H9 (cell line): ENCODE measurements around the gene PBX1. TPM values are rescaled to one million over a fixed set of nuclear protein-coding genes. Genes with fewer than 3 reads are reported as not detected.

Experiments
- DNase-seq: peaks from one replicate; pipeline ENCODE4 v3.0.0-alpha.2; 2017
- H2AFZ ChIP-seq: one replicate; pipeline ENCODE4 v1.6.1; 2013; ENCODE audit warnings: mild to moderate bottlenecking, low read length, control low read depth, moderate library complexity
- H2AK5ac ChIP-seq: 2 replicates; pipeline ENCODE4 v1.6.1; 2013; ENCODE audit warnings: low read length, control low read depth, mixed read lengths; ENCODE audit not compliant: insufficient read length
- H2BK120ac ChIP-seq: one replicate; pipeline ENCODE4 v1.6.1; 2013; ENCODE audit warnings: low read depth, mild to moderate bottlenecking, low read length, control low read depth, inconsistent platforms; ENCODE audit not compliant: poor library complexity, severe bottlenecking
- H2BK12ac ChIP-seq: 2 replicates; pipeline ENCODE4 v1.6.1; 2013; ENCODE audit warnings: low read length, control low read depth, mixed read lengths, low read depth; ENCODE audit not compliant: insufficient read length
- H2BK15ac ChIP-seq: 2 replicates; pipeline ENCODE4 v1.6.1; 2013; ENCODE audit warnings: low read depth, low read length, control low read depth
- H2BK20ac ChIP-seq: one replicate; pipeline ENCODE4 v1.6.1; 2013; ENCODE audit warnings: low read depth, mild to moderate bottlenecking, low read length, control low read depth, inconsistent platforms; ENCODE audit not compliant: poor library complexity, severe bottlenecking
- H2BK5ac ChIP-seq: 2 replicates; pipeline ENCODE4 v1.6.1; 2013; ENCODE audit warnings: low read length, control low read depth, mixed read lengths; ENCODE audit not compliant: insufficient read length
- H3K14ac ChIP-seq: 2 replicates; pipeline ENCODE4 v1.6.1; 2013; ENCODE audit warnings: low read length, control low read depth; ENCODE audit not compliant: insufficient read depth
- H3K18ac ChIP-seq: 2 replicates; pipeline ENCODE4 v1.6.1; 2013; ENCODE audit warnings: low read depth, mild to moderate bottlenecking, mixed read lengths, low read length, control low read depth; ENCODE audit not compliant: insufficient read length
- H3K23ac ChIP-seq: 2 replicates; pipeline ENCODE4 v1.6.1; 2013; ENCODE audit warnings: low read length, control low read depth, mixed read lengths, low read depth; ENCODE audit not compliant: insufficient read length
- H3K23me2 ChIP-seq: 2 replicates; pipeline ENCODE4 v1.6.1; 2013; ENCODE audit warnings: low read depth, mild to moderate bottlenecking, mixed read lengths, low read length, control low read depth; ENCODE audit not compliant: insufficient read length, poor library complexity, severe bottlenecking
- H3K27ac ChIP-seq: 2 replicates; pipeline ENCODE4 v1.5.1; 2013; ENCODE audit warnings: low read length, control low read depth, mixed read lengths, low read depth; ENCODE audit not compliant: insufficient read length
- H3K27me3 ChIP-seq: 2 replicates; pipeline ENCODE4 v1.6.1; 2013; ENCODE audit warnings: low read length, control low read depth, inconsistent platforms; ENCODE audit not compliant: insufficient read depth
- H3K4ac ChIP-seq: 2 replicates; pipeline ENCODE4 v1.6.1; 2013; ENCODE audit warnings: low read depth, mild to moderate bottlenecking, control low read depth, inconsistent platforms, low read length, moderate library complexity
- H3K4me1 ChIP-seq: 2 replicates; pipeline ENCODE4 v1.6.1; 2013; ENCODE audit warnings: low read length, control low read depth, inconsistent platforms; ENCODE audit not compliant: insufficient read depth
- H3K4me2 ChIP-seq: 2 replicates; pipeline ENCODE4 v1.6.1; 2013; ENCODE audit warnings: low read length, control low read depth, mixed read lengths; ENCODE audit not compliant: insufficient read length, insufficient read depth
- H3K56ac ChIP-seq: 2 replicates; pipeline ENCODE4 v1.6.1; 2013; ENCODE audit warnings: low read depth, mild to moderate bottlenecking, mixed read lengths, low read length, control low read depth; ENCODE audit not compliant: insufficient read length
- H3K79me1 ChIP-seq: 2 replicates; pipeline ENCODE4 v1.6.1; 2013; ENCODE audit warnings: low read depth, mild to moderate bottlenecking, moderate library complexity, low read length, control low read depth, inconsistent platforms; ENCODE audit not compliant: insufficient read depth, poor library complexity, severe bottlenecking
- H3K79me2 ChIP-seq: 2 replicates; pipeline ENCODE4 v1.6.1; 2013; ENCODE audit warnings: low read length, control low read depth, inconsistent platforms; ENCODE audit not compliant: insufficient read depth
- H3K9ac ChIP-seq: 2 replicates; pipeline ENCODE4 v1.6.1; 2013; ENCODE audit warnings: low read length, control low read depth, mixed read lengths; ENCODE audit not compliant: insufficient read length; ENCODE audit errors: extremely low read depth
- H3K9me3 ChIP-seq: one replicate; pipeline ENCODE4 v1.6.1; 2013; ENCODE audit warnings: low read depth, low read length, inconsistent platforms; ENCODE audit not compliant: control insufficient read depth
- H3T11ph ChIP-seq: one replicate; pipeline ENCODE4 v1.6.1; 2013; ENCODE audit warnings: mild to moderate bottlenecking, low read length, control low read depth, inconsistent platforms
- H4K20me1 ChIP-seq: one replicate; pipeline ENCODE4 v1.6.1; 2013; ENCODE audit not compliant: control insufficient read depth, insufficient read length, insufficient read depth
- H4K5ac ChIP-seq: 2 replicates; pipeline ENCODE4 v1.6.1; 2013; ENCODE audit warnings: low read depth, mild to moderate bottlenecking, mixed read lengths, low read length, control low read depth; ENCODE audit not compliant: insufficient read length
- H4K8ac ChIP-seq: replicated peaks from 2 replicates; pipeline ENCODE4 v1.6.1; 2013; ENCODE audit warnings: low read length, control low read depth, mixed read lengths, low read depth; ENCODE audit not compliant: insufficient read length
- H4K91ac ChIP-seq: 2 replicates; pipeline ENCODE4 v1.6.1; 2013; ENCODE audit warnings: low read depth, mild to moderate bottlenecking, moderate library complexity, mixed read lengths, low read length, control low read depth; ENCODE audit not compliant: insufficient read length
- H3K27ac Mint-ChIP-seq, 3 experiments: 2 replicates in 2 of 3; 3 replicates in 1 of 3; pipeline ENCODE4 v1.8.0; 2020 to 2021; ENCODE audit warnings: mixed read lengths in 3 of 3, mild to moderate bottlenecking in 1 of 3, moderate library complexity in 1 of 3
- H3K27me3 Mint-ChIP-seq: 2 replicates; pipeline ENCODE4 v1.8.0; 2021; ENCODE audit warnings: low read depth, mild to moderate bottlenecking, moderate library complexity, mixed read lengths
- H3K36me3 Mint-ChIP-seq, 3 experiments: 2 replicates in 2 of 3; 3 replicates in 1 of 3; pipeline ENCODE4 v1.8.0; 2020 to 2021; ENCODE audit warnings: low read depth in 3 of 3, mixed read lengths in 3 of 3; ENCODE audit not compliant: insufficient read depth in 1 of 3
- H3K4me1 Mint-ChIP-seq, 2 experiments: 2 replicates each; pipeline ENCODE4 v1.8.0; 2020; ENCODE audit warnings: mixed read lengths in 2 of 2
- H3K4me3 Mint-ChIP-seq, 2 experiments: 2 replicates in 1 of 2; 3 replicates in 1 of 2; pipeline ENCODE4 v1.8.0; 2020 to 2021; ENCODE audit warnings: mild to moderate bottlenecking in 2 of 2, mixed read lengths in 2 of 2, moderate library complexity in 1 of 2
- H3K9me3 Mint-ChIP-seq, 2 experiments: 2 replicates in 1 of 2; 3 replicates in 1 of 2; pipeline ENCODE4 v1.8.0; 2020; ENCODE audit warnings: mild to moderate bottlenecking in 2 of 2, mixed read lengths in 2 of 2, moderate library complexity in 1 of 2
- CTCF ChIP-seq: fragments of 200-600 bp; sonication (generic); conservative IDR thresholded peaks from 3 replicates; pipeline ENCODE4 v1.8.0; 2021; ENCODE audit warnings: antibody characterized with exemption, mild to moderate bottlenecking
- WGBS: extraction: QIAGEN DNeasy Blood & Tissue Kit; methylation state at CpG from one replicate; pipeline ENCODE4 v1.1.7; 2013; ENCODE audit warnings: missing lambda C conversion rate, low lambda C conversion rate, mixed read lengths; ENCODE audit not compliant: insufficient read length; ENCODE audit errors: extremely low coverage; 5-methylcytosine and 5-hydroxymethylcytosine counted together
- total RNA-seq: library from RNA; stranded (reverse); gene quantifications from 2 replicates; pipeline ENCODE4 v1.2.1, GENCODE V29; 2021

PBX1 gene
- total RNA-seq, 1 experiment from 2014 or later = 142 TPM

GRCh38 chr1:164562947-164563520 lies 4.0 kb downstream of the PBX1 start:
- no peak overlapping the region for H3K14ac ChIP-seq
- no peaks in the 10 kb centered on the region for H3K27me3 ChIP-seq
- H3K4me1 ChIP-seq = peaks cover 2% of the 10 kb centered on the region
- H3K23ac ChIP-seq = no peak overlapping the region
- no peak overlapping the region for H2BK15ac ChIP-seq
- H4K91ac ChIP-seq = no peak overlapping the region
- no peak for TF ChIP-seq CTCF
- Mint-ChIP-seq H3K27me3 (no peaks in the 10 kb centered on the region), H3K4me3 (peak overlapping the region; percentile 98 to 99), H3K36me3 (peaks cover 9 to 22% (median 21%) of the 10 kb centered on the region in 3 experiments; a peak in 6 of 7 replicates), H3K4me1 (peaks cover 60 to 61% of the 10 kb centered on the region in 2 experiments), H3K9me3 (no peaks in the 10 kb centered on the region), H3K27ac (peak overlapping the region in 2 of 3 experiments; percentile 16 to 91; a peak in 1 of 7 replicates)
- no CpG with 5 or more reads among the region's 3 CpGs for WGBS
- no peaks in the 10 kb centered on the region for H4K20me1 ChIP-seq
- H3K27ac ChIP-seq = no peak overlapping the region
- H4K5ac ChIP-seq = no peak overlapping the region
- H3K56ac ChIP-seq = no peak overlapping the region
- H3K23me2 ChIP-seq = peaks cover 2% of the 10 kb centered on the region
- H3K9me3 ChIP-seq = no peaks in the 10 kb centered on the region
- H3K79me1 ChIP-seq = no peaks in the 10 kb centered on the region
- no peak overlapping the region for H2AK5ac ChIP-seq
- H3K79me2 ChIP-seq = peaks cover 33% of the 10 kb centered on the region
- H2AFZ ChIP-seq = no peak overlapping the region
- no peak overlapping the region for H2BK5ac ChIP-seq
- no peak overlapping the region for H3T11ph ChIP-seq
- no peak overlapping the region for H3K4ac ChIP-seq
- H2BK20ac ChIP-seq = no peak overlapping the region
- H3K9ac ChIP-seq = peak overlapping the region; percentile 4
- peak overlapping the region; percentile 59 for H3K4me2 ChIP-seq
- no peak overlapping the region for H3K18ac ChIP-seq
- no peak for DNase-seq
- H4K8ac ChIP-seq = no peak overlapping the region
- H2BK120ac ChIP-seq = no peak overlapping the region
- no peak overlapping the region for H2BK12ac ChIP-seq
